Measurements from ENCODE around the gene PPARD. TPM values are rescaled to one million over a fixed set of nuclear protein-coding genes. Genes with fewer than 3 reads are reported as not detected.
A peak's percentile ranks its signal among the peaks of the same experiment; 100 is the strongest.

Gene PPARD
- total RNA-seq, 1 experiment from 2014 or later = 38.4 TPM

DNA sequence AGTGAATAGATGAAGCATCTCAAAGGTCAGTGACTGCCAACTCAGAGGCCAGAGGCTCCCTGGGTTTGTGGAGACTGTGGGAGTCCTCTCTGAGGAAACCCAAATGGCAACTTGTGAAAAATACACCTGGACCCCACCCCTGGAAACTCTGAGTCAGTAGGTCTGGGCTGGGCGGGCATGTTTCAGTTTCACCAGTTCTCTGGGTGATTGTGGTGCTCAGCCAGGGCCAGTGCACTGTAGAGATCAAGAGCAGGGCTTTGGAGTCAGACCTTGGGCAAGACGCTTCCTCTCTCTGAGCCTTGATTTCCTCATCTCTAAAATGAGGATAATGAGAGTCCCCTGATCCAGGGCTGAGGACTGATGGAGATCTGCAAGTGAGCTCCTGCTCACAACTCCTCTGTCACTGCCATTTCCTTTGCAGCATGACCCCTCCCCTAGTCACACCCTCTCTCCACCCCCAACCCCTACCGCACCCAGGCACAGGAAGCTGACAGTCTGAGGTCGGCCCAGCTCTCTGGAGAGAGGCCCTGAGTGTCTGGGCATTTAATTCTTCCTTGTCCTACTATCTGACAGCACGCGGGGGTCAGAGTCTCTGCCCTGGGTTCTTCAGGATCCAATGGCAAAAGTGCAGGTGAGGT lies 39.6 kb upstream of the PPARD start:
- peak; percentile 70 for ATAC-seq
- ChIA-PET CTCF (interaction anchor here (0.7 to 1.5 kb wide), 3 partner anchors 29 to 146 kb away, joined by 3 to 6 read pairs (median 4); partner anchors contain the start of gene PPARD), RAD21 (ENCODE audit: low non-redundant PET in 1 of 2, low total read pairs in 2 of 2, uncharacterized antibody in 2 of 2, unreplicated experiment in 2 of 2) (no interaction called here), POLR2A (no interaction called here)
- no peak overlapping the region for H2AFZ ChIP-seq (ENCODE audit: low read depth, low read length, poor library complexity, severe bottlenecking)
- intact Hi-C loops (cut with micrococcal nuclease) = no loop called here
- no peaks in the 10 kb centered on the region for H3K36me3 ChIP-seq (ENCODE audit: control insufficient read depth in 1 of 2, insufficient read depth in 2 of 2, low read length in 2 of 2)
- H3K9me3 ChIP-seq (ENCODE audit: control insufficient read depth in 1 of 2, insufficient read depth in 1 of 2, low read depth in 1 of 2, low read length in 2 of 2) = no peaks in the 10 kb centered on the region
- peaks cover 19 to 45% of the 10 kb centered on the region in 2 experiments for H3K4me1 ChIP-seq (ENCODE audit: control insufficient read depth in 1 of 2, insufficient read depth in 2 of 2, low read length in 2 of 2)
- H3K27ac ChIP-seq (ENCODE audit: low read depth, low read length) = peak overlapping the region; percentile 25; the same call in 1 of the 2 replicates
- H3K4me2 ChIP-seq (ENCODE audit: low read length) = peak overlapping the region; percentile 66
- peak; percentile 31 for DNase-seq (ENCODE audit: low read depth, low spot score)
- H3K4me3 ChIP-seq (replicated peaks in 1 of 2; ENCODE audit: low read depth in 1 of 2, low read length in 2 of 2) = peak overlapping the region in 1 of 2 experiments; percentile 31; a peak in 3 of 4 replicates
- BruUV-seq (replicated peaks) = no TSS peak
- H3K9ac ChIP-seq (ENCODE audit: low read length) = peak overlapping the region; percentile 39
- TF ChIP-seq FOSL1 (IDR thresholded peaks at IDR 0.05; ENCODE audit: low read depth) = peak; percentile 76
- TF ChIP-seq, protein P1, sequence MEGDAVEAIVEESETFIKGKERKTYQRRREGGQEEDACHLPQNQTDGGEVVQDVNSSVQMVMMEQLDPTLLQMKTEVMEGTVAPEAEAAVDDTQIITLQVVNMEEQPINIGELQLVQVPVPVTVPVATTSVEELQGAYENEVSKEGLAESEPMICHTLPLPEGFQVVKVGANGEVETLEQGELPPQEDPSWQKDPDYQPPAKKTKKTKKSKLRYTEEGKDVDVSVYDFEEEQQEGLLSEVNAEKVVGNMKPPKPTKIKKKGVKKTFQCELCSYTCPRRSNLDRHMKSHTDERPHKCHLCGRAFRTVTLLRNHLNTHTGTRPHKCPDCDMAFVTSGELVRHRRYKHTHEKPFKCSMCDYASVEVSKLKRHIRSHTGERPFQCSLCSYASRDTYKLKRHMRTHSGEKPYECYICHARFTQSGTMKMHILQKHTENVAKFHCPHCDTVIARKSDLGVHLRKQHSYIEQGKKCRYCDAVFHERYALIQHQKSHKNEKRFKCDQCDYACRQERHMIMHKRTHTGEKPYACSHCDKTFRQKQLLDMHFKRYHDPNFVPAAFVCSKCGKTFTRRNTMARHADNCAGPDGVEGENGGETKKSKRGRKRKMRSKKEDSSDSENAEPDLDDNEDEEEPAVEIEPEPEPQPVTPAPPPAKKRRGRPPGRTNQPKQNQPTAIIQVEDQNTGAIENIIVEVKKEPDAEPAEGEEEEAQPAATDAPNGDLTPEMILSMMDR (IDR thresholded peaks at IDR 0.05 in 2 of 3, conservative IDR thresholded peaks at IDR 0.05 in 1 of 3; ENCODE audit: borderline replicate concordance in 1 of 3, insufficient read depth in 1 of 3, low read depth in 2 of 3, low read length in 2 of 3) = no peak
- peak; percentile 51; the same call in 1 of the 2 replicates for TF ChIP-seq SP1 (IDR thresholded peaks at IDR 0.05; ENCODE audit: low read depth)
- peak; percentile 31; the same call in 1 of the 2 replicates for TF ChIP-seq POLR2AphosphoS5 (IDR thresholded peaks at IDR 0.05; ENCODE audit: low read depth, low read length)
- no peak for TF ChIP-seq EGR1 (IDR thresholded peaks at IDR 0.05; ENCODE audit: low read depth)
- no peak for TF ChIP-seq SRF (IDR thresholded peaks at IDR 0.05; ENCODE audit: low read depth)
- TF ChIP-seq JUND (IDR thresholded peaks at IDR 0.05) = peak; percentile 62
- TF ChIP-seq YY1 (IDR thresholded peaks at IDR 0.05; ENCODE audit: extremely low read depth, insufficient replicate concordance, low read depth, low read length) = peak; percentile 18
- peaks cover 17% of the 10 kb centered on the region; the same call in 1 of the 2 replicates for H3K79me2 ChIP-seq (ENCODE audit: insufficient read depth, low read length)
- H4K20me1 ChIP-seq (ENCODE audit: insufficient read depth) = no peaks in the 10 kb centered on the region
- H3K27me3 ChIP-seq (ENCODE audit: insufficient read depth, low read length) = no peaks in the 10 kb centered on the region
- no peaks in the 10 kb centered on the region for H3K9me2 ChIP-seq (ENCODE audit: insufficient read depth)
